Natural killer cell (primary cell): ENCODE data around the gene NOTCH3. TPM values are rescaled to one million over a fixed set of nuclear protein-coding genes. Genes with fewer than 3 reads are reported as not detected.

Experiments used
- ATAC-seq, 3 donors: fragments of 150-1000 bp in 2 of 3; fragments of 200-7000 bp in 1 of 3; cut with Tn5 transposase; 1 replicate in 1 of 3; 2 replicates in 2 of 3; pipeline ENCODE4 v1.10.0; 2021; ENCODE audit warnings: mild to moderate bottlenecking in 2 of 3, moderate library complexity in 2 of 3
- DNase-seq, 2 donors: peaks; one replicate each; pipeline versions ENCODE4 v3.0.0 to v3.0.0-alpha.2; 2013 to 2021; ENCODE audit warnings: mixed read lengths in 1 of 2
- H3K27ac ChIP-seq: one replicate; pipeline ENCODE4 v1.5.1; 2013; ENCODE audit warnings: mild to moderate bottlenecking, low read length
- H3K27me3 ChIP-seq: one replicate; pipeline ENCODE4 v1.6.1; 2013; ENCODE audit warnings: low read length; ENCODE audit not compliant: control insufficient read depth, insufficient read depth
- H3K36me3 ChIP-seq: one replicate; pipeline ENCODE4 v1.6.1; 2013; ENCODE audit warnings: low read length; ENCODE audit not compliant: control insufficient read depth, insufficient read depth
- H3K4me1 ChIP-seq: one replicate; pipeline ENCODE4 v1.6.1; 2013; ENCODE audit warnings: low read length; ENCODE audit not compliant: control insufficient read depth, insufficient read depth
- H3K4me3 ChIP-seq: one replicate; pipeline ENCODE4 v1.5.1; 2013; ENCODE audit warnings: low read length
- H3K9me3 ChIP-seq: one replicate; pipeline ENCODE4 v1.6.1; 2013; ENCODE audit warnings: low read length; ENCODE audit not compliant: control insufficient read depth, insufficient read depth
- H3K27ac Mint-ChIP-seq, 2 donors: one replicate each; pipeline ENCODE4 v1.8.0; 2022; ENCODE audit warnings: mild to moderate bottlenecking in 2 of 2, mixed read lengths in 2 of 2, moderate library complexity in 1 of 2
- H3K27me3 Mint-ChIP-seq, 2 donors: one replicate each; pipeline ENCODE4 v1.8.0; 2022; ENCODE audit warnings: low read depth in 2 of 2, mixed read lengths in 2 of 2
- H3K36me3 Mint-ChIP-seq: one replicate; pipeline ENCODE4 v1.8.0; 2022; ENCODE audit warnings: mixed read lengths
- H3K4me1 Mint-ChIP-seq, 2 donors: one replicate each; pipeline ENCODE4 v1.8.0; 2022; ENCODE audit warnings: mixed read lengths in 2 of 2
- H3K4me3 Mint-ChIP-seq: one replicate; pipeline ENCODE4 v1.8.0; 2022; ENCODE audit warnings: mild to moderate bottlenecking, moderate library complexity, mixed read lengths
- H3K9me3 Mint-ChIP-seq, 2 donors: one replicate each; pipeline ENCODE4 v1.8.0; 2022; ENCODE audit warnings: mixed read lengths in 2 of 2
- WGBS: methylation state at CpG from one replicate; pipeline ENCODE4 v1.1.7; 2013; ENCODE audit warnings: missing lambda C conversion rate; ENCODE audit not compliant: insufficient coverage; 5-methylcytosine and 5-hydroxymethylcytosine counted together
- intact Hi-C: fragments of 100-400 bp; cut with micrococcal nuclease; formaldehyde crosslinking; loops from one replicate; pipeline ENCODE4 v1.14.2; 2022
- total RNA-seq, 4 donors: library from RNA; stranded (reverse); fragments of 120-200 nt in 1 of 4; gene quantifications; one replicate each; pipeline versions ENCODE4 v1.2.3 to v1.2.4, GENCODE V29; 2013 to 2022
- TF ChIP-seq, protein P1 (sequence below): fragments of 200-600 bp; IDR thresholded peaks from one replicate; pipeline ENCODE4 v1.8.0; 2022; ENCODE audit warnings: antibody characterized with exemption

NOTCH3 gene
- total RNA-seq, 3 donors from 2014 or later (not counting 1 experiment from before 2014, with no cell fraction given) = 0.25 to 0.26 TPM; not detected in 1

DNA sequence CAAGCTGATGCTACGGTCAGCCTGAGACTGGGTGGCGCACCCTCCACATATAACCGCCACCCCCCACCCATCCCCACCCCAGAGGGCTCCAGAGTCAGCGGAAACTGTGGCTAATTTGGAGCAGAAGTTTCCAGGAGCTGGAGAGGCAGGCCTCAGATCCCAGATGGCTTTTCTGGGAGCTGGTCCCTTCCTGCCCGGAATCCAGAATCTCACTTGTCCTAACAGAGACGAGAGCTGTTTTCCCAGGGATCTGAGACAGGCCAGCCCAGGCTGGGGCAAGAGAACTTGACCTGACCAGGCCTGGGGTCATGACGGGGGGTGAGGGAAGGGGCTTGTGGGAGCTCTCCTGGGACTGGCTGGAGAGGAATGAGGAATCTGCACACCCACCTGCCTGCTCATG, 25.0 kb upstream of the NOTCH3 start:
- intact Hi-C loops = no loop called here
- Mint-ChIP-seq H3K9me3 (no peaks in the 10 kb centered on the region), H3K36me3 (no peaks in the 10 kb centered on the region), H3K27ac (no peak overlapping the region), H3K4me3 (no peak overlapping the region), H3K4me1 (peaks cover 12 to 20% of the 10 kb centered on the region in 2 donors), H3K27me3 (peaks cover 11 to 13% of the 10 kb centered on the region in 2 donors)
- no peaks in the 10 kb centered on the region for H3K36me3 ChIP-seq
- peaks cover 6% of the 10 kb centered on the region for H3K27me3 ChIP-seq
- peaks cover 19% of the 10 kb centered on the region for H3K4me1 ChIP-seq
- TF ChIP-seq, protein P1, sequence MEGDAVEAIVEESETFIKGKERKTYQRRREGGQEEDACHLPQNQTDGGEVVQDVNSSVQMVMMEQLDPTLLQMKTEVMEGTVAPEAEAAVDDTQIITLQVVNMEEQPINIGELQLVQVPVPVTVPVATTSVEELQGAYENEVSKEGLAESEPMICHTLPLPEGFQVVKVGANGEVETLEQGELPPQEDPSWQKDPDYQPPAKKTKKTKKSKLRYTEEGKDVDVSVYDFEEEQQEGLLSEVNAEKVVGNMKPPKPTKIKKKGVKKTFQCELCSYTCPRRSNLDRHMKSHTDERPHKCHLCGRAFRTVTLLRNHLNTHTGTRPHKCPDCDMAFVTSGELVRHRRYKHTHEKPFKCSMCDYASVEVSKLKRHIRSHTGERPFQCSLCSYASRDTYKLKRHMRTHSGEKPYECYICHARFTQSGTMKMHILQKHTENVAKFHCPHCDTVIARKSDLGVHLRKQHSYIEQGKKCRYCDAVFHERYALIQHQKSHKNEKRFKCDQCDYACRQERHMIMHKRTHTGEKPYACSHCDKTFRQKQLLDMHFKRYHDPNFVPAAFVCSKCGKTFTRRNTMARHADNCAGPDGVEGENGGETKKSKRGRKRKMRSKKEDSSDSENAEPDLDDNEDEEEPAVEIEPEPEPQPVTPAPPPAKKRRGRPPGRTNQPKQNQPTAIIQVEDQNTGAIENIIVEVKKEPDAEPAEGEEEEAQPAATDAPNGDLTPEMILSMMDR = no peak
- no peak for ATAC-seq
- no peaks in the 10 kb centered on the region for H3K9me3 ChIP-seq
- no peak for DNase-seq
- no peak overlapping the region for H3K27ac ChIP-seq
- WGBS = 95% methylated on average over 7 of the region's 7 CpGs
- no peak overlapping the region for H3K4me3 ChIP-seq

DNA sequence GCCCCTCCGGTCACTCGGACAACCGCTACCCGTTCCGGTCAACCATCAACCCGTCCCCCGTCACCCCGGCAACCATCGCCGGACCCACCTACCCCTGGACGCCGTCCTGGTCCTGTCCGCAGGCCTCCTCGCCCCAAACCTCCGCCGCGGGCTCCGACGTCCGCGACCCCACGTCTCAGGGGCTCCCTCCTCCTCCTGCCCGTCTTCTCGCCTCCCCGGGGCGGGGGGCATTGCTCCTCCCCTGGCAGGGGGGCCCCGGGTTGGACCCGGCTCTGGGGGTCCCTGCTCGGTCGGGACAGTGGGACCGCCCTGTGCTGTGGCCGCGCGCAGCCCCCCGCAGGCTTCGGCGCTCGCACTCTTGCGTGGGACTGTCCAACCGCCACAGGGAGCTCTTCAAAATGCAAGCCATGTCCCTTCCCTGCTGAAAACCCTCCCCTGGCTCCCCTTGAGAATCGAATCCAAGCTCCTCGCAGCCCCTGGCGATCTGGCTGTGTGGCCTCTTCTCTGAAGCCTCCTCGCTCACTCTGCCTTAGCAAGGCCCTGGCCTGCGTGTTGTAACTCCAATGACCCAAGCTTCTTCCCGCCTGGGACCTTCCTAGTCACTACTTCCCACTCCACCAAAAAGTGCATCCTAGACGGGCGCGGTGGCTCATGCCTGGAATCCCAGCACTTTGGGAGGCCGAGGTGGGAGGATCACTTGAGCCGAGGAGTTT, 23.0 kb upstream of the NOTCH3 start:
- Histone ChIP-seq H3K27ac (no peak overlapping the region), H3K9me3 (no peaks in the 10 kb centered on the region), H3K4me1 (peaks cover 19% of the 10 kb centered on the region), H3K4me3 (peak overlapping the region; percentile 26), H3K36me3 (no peaks in the 10 kb centered on the region), H3K27me3 (peaks cover 6% of the 10 kb centered on the region)
- H3K36me3 Mint-ChIP-seq = no peaks in the 10 kb centered on the region
- H3K27ac Mint-ChIP-seq = peak overlapping the region in 1 of 2 donors; percentile 74
- peaks cover 10 to 11% of the 10 kb centered on the region in 2 donors for H3K27me3 Mint-ChIP-seq
- DNase-seq (peak in 1 of 2 donors; percentile 23), ATAC-seq (peak in 2 of 3 donors; percentile 1 to 4)
- H3K4me1 Mint-ChIP-seq = peaks cover 12 to 20% of the 10 kb centered on the region in 2 donors
- TF ChIP-seq, protein P1 = no peak
- H3K9me3 Mint-ChIP-seq = no peaks in the 10 kb centered on the region
- intact Hi-C loops = no loop called here
- peak overlapping the region; percentile 87 for H3K4me3 Mint-ChIP-seq
- WGBS = 17% methylated on average over 51 of the region's 51 CpGs

DNA sequence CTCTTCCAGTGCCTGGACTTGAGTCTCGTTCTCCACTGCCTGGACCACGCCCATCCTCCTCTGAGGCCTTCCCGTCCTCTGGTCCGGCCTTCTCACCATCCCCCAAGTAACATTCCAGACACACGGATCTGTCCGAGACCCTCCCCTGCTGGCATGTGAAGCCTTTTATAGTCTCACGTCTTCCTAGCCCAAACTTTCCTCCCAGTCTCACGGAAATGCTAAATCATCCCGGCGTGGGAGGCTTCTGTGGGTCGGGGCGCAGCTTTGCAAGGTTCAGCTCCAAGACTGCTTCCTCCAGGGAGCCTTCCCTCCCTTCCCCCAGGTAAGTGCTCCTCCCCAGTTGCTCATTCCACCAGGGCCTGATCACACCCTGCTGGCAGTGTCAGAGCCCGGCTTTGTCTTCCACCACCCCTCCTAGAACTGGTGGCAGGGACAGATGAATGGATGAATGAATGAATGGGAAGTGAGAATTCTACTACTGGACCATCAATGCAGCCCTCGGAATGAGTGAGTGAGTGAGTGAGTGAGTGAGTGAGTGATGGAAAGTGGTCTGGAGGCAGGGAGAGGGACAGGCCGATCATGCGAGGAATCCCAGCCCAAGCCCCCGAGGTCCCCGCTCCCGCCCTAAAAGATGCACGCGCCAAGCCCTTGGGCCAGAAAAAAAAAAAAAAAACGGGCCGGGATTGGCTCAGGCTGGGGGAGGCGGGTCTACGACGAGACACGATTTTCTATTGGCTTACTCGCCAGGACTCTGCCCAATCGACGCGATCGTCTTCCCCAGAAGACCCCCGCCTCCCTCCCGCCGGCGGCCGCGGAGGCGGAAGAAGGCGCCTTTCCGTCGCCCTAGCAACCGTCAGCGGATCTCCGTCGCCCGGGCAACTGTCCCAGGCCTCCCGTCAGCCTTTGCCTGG, 22.2 kb upstream of the NOTCH3 start:
- H3K4me1 ChIP-seq = peaks cover 19% of the 10 kb centered on the region
- H3K27ac Mint-ChIP-seq = peak overlapping the region in 1 of 2 donors; percentile 74
- peaks cover 10 to 11% of the 10 kb centered on the region in 2 donors for H3K27me3 Mint-ChIP-seq
- H3K9me3 Mint-ChIP-seq = no peaks in the 10 kb centered on the region
- H3K36me3 Mint-ChIP-seq = no peaks in the 10 kb centered on the region
- H3K4me3 ChIP-seq = peak overlapping the region; percentile 26
- no peaks in the 10 kb centered on the region for H3K36me3 ChIP-seq
- peak; percentile 74 to 88 for DNase-seq
- no peak overlapping the region for H3K27ac ChIP-seq
- peak; percentile 95 to 99 (median 99) for ATAC-seq
- no peaks in the 10 kb centered on the region for H3K9me3 ChIP-seq
- H3K4me1 Mint-ChIP-seq = peaks cover 12 to 20% of the 10 kb centered on the region in 2 donors
- TF ChIP-seq, protein P1 = no peak
- H3K4me3 Mint-ChIP-seq = peak overlapping the region; percentile 87
- 3% methylated on average over 48 of the region's 48 CpGs for WGBS
- peaks cover 6% of the 10 kb centered on the region for H3K27me3 ChIP-seq
- intact Hi-C loops = no loop called here
